Gastroesophageal sphincter (tissue), 4 donors: Measurements from ENCODE around the gene NUP98. TPM values are rescaled to one million over a fixed set of nuclear protein-coding genes. Genes with fewer than 3 reads are reported as not detected.

Experiments
- ATAC-seq: fragments of 150-250 bp; one replicate; pipeline ENCODE4 v1.9.1; 2016; ENCODE audit warnings: mild to moderate bottlenecking, moderate library complexity
- H3K27ac ChIP-seq, 4 donors: fragments of 200-600 bp; sonication (generic) in 3 of 4; 1 replicate in 3 of 4; 2 replicates in 1 of 4; pipeline ENCODE4 v1.5.1; 2016 to 2019
- H3K27me3 ChIP-seq: fragments of 200-600 bp; sonication (generic); one replicate; pipeline ENCODE4 v1.5.1; 2019
- H3K36me3 ChIP-seq, 2 donors: fragments of 200-600 bp; sonication (generic); one replicate each; pipeline ENCODE4 v1.5.1; 2019; ENCODE audit warnings: control low read depth in 1 of 2
- H3K4me1 ChIP-seq, 3 donors: fragments of 200-600 bp; sonication (generic); 1 replicate in 2 of 3; 2 replicates in 1 of 3; pipeline ENCODE4 v1.5.1; 2016 to 2019; ENCODE audit warnings: control low read depth in 2 of 3
- H3K4me3 ChIP-seq, 2 donors: fragments of 200-600 bp; sonication (generic); one replicate each; pipeline ENCODE4 v1.5.1; 2019; ENCODE audit warnings: mild to moderate bottlenecking in 1 of 2, moderate library complexity in 1 of 2
- H3K9me3 ChIP-seq, 3 donors: fragments of 200-600 bp; sonication (generic); one replicate each; pipeline ENCODE4 v1.5.1; 2017 to 2019; ENCODE audit warnings: control low read depth in 2 of 3
- EP300 ChIP-seq: sonication (generic); formaldehyde crosslinking; IDR thresholded peaks from one replicate; pipeline ENCODE4 v1.6.1; 2017; ENCODE audit warnings: antibody characterized with exemption, mild to moderate bottlenecking
- POLR2A ChIP-seq, 2 donors: fragments of 450-650 bp; IDR thresholded peaks; one replicate each; pipeline ENCODE4 v1.6.1; 2017; ENCODE audit warnings: antibody characterized with exemption in 2 of 2, mild to moderate bottlenecking in 2 of 2, moderate library complexity in 1 of 2
- POLR2AphosphoS5 ChIP-seq: sonication (generic); formaldehyde crosslinking; IDR thresholded peaks from one replicate; pipeline ENCODE4 v1.6.1; 2017; ENCODE audit warnings: antibody characterized with exemption
- WGBS, 2 donors: methylation state at CpG; one replicate each; pipeline ENCODE4 v1.1.5; 2018; ENCODE audit warnings: low coverage in 1 of 2; 5-methylcytosine and 5-hydroxymethylcytosine counted together
- total RNA-seq, 4 donors: library from RNA; depleted of rRNA; stranded (reverse); fragments of >200 nt; gene quantifications; one replicate each; pipeline ENCODE4 v1.1.0, GENCODE V29; 2016
- TF ChIP-seq, protein P1 (sequence below), 4 experiments: fragments of 200-600 bp in 2 of 4; fragments of 450-650 bp in 2 of 4; sonication (generic) in 1 of 4; IDR thresholded peaks; one replicate each; pipeline ENCODE4 v1.5.1; 2017 to 2019; ENCODE audit warnings: antibody characterized with exemption in 4 of 4, mild to moderate bottlenecking in 2 of 4, moderate library complexity in 2 of 4

The NUP98 gene
- total RNA-seq, 4 donors from 2014 or later = 72.1 to 141 (median 103) TPM

DNA sequence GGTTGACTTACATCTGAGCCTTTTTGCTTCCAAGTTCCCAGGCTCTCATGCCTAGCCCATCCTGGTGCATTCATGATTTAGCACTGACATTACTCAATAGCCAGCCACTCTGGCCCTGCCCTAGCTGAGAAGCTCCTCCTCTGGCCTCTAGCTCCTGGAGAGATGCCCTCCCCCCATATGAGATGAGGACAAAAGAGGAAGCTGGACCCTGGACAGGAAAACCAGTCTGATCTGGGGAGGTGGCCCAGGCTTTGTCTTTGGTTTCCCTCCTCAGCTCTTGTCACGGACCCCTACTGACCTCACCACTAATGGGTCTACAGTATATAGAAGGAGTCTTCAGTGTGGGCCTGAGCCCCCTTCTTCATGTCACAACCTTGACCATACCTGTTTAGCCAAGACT is 40.4 kb upstream of the NUP98 start:
- WGBS, 2 donors = 82% methylated on average over 1 of the region's 1 CpG; no CpG with 5 or more reads in 1 of the 2 donors
- TF ChIP-seq, protein P1, sequence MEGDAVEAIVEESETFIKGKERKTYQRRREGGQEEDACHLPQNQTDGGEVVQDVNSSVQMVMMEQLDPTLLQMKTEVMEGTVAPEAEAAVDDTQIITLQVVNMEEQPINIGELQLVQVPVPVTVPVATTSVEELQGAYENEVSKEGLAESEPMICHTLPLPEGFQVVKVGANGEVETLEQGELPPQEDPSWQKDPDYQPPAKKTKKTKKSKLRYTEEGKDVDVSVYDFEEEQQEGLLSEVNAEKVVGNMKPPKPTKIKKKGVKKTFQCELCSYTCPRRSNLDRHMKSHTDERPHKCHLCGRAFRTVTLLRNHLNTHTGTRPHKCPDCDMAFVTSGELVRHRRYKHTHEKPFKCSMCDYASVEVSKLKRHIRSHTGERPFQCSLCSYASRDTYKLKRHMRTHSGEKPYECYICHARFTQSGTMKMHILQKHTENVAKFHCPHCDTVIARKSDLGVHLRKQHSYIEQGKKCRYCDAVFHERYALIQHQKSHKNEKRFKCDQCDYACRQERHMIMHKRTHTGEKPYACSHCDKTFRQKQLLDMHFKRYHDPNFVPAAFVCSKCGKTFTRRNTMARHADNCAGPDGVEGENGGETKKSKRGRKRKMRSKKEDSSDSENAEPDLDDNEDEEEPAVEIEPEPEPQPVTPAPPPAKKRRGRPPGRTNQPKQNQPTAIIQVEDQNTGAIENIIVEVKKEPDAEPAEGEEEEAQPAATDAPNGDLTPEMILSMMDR (IDR thresholded peaks at IDR 0.05) = no peak
- TF ChIP-seq POLR2A (IDR thresholded peaks at IDR 0.05) (no peak), POLR2AphosphoS5 (no peak), EP300 (no peak)
- Histone ChIP-seq H3K4me3 (no peak overlapping the region), H3K4me1 (peaks cover 0 to 82% (median 30%) of the 10 kb centered on the region in 3 donors), H3K27ac (peak overlapping the region in 2 of 4 donors; percentile 25 to 97), H3K9me3 (no peaks in the 10 kb centered on the region), H3K36me3 (peaks cover 0 to 6% of the 10 kb centered on the region in 2 donors), H3K27me3 (no peaks in the 10 kb centered on the region)
- ATAC-seq = no peak

DNA sequence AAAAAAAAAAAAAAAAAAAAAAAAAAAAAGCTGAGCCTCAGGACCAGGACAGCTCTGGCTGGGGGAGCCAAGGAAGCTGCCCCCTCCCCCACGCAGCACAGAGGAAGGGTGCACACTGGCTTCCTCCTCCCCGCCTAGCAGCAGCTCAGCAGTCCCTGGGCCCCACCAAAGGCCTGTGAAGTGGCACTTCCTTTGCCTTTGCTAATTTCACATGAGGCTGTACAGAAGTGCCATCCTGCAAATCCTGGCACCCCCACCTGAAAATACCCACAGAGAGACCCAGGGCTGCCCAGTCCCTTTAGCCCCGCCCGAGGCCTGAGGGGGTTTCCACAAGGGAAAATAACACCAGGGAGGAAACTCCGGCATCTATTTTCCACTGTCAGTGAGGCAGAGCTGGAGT is 39.5 kb upstream of the NUP98 start:
- Histone ChIP-seq H3K4me1 (peaks cover 0 to 89% (median 30%) of the 10 kb centered on the region in 3 donors), H3K36me3 (peaks cover 0 to 6% of the 10 kb centered on the region in 2 donors), H3K4me3 (no peak overlapping the region), H3K27me3 (no peaks in the 10 kb centered on the region), H3K9me3 (no peaks in the 10 kb centered on the region), H3K27ac (peak overlapping the region in 3 of 4 donors; percentile 16 to 97 (median 25))
- TF ChIP-seq, protein P1 (IDR thresholded peaks at IDR 0.05) = no peak
- TF ChIP-seq POLR2A (IDR thresholded peaks at IDR 0.05) = no peak
- no peak for TF ChIP-seq POLR2AphosphoS5
- no peak for TF ChIP-seq EP300
- 0 to 100% methylated on average over 1 of the region's 5 CpGs for WGBS, 2 donors
- ATAC-seq = no peak

DNA sequence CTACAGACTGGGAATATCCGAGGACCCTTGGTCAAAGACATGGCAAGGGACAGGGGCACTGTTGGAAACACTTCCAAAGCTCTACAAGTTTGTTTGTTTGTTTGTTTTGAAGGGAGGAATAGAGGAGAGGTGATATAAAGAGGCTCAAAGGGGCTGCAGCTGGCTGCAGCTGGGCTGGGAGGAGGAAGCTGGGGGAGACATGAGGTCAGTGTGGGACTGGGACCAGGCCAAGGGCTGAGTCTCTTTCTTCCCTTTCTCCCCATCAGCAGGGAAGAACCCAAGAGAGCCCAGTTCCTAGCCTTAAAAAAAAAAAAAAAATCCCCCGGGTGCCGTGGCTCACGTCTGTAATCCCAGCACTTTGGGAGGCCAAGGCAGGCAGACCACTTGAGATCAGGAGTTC is 38.4 kb upstream of the NUP98 start:
- no peak for ATAC-seq
- Histone ChIP-seq H3K27ac (peak overlapping the region in 3 of 4 donors; percentile 33 to 61 (median 34)), H3K4me1 (peaks cover 0 to 94% (median 30%) of the 10 kb centered on the region in 3 donors)

DNA sequence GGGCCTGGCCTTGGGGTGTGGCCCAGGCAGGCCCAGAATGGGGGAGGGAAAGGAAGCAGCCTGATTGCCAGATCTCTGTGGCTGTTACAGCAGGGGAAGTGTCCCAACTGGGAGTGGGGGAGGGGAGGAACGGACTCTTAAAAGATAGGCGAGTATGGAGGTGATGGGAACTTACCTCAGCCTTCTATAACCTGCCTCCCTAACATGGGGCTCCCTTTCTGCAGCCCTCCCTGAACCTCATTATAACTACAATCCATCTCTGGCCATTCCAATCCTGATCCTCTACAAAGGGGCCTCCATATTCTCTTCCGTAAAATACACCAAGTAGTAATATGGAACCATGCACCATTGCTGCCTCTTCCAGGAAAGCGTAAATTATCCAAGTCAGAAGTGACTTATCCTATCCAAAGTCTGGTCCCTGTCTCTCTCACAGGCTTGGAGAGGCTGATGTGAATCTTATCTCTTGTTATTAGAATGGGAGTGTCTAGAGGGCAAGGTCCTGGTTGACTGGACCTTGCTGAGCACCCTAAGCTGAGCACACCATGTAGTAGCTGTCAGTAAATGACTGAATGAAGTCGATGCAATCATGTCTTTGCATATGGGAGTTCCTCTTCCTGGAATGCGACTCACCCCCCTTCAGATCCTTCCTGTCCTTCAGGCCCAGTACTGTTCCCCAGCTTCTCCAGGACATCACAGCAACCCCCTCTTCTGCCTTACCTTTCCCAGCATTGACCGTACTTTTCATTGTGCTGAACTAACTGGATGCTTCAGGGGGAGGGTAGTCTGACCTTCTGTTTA is 37.5 kb upstream of the NUP98 start:
- TF ChIP-seq EP300 (no peak), POLR2AphosphoS5 (no peak)
- H3K27me3 ChIP-seq = no peaks in the 10 kb centered on the region
- H3K4me3 ChIP-seq = no peak overlapping the region
- peaks cover 0 to 19% of the 10 kb centered on the region in 2 donors for H3K36me3 ChIP-seq
- ATAC-seq = no peak
- peaks cover 0 to 91% (median 30%) of the 10 kb centered on the region in 3 donors for H3K4me1 ChIP-seq
- H3K27ac ChIP-seq = peak overlapping the region in 3 of 4 donors; percentile 33 to 61 (median 43)
- WGBS, 2 donors = 69 to 85% methylated on average over 4 of the region's 7 CpGs
- H3K9me3 ChIP-seq = no peaks in the 10 kb centered on the region

More for the DNA sequence above, 38.4 kb upstream of the NUP98 start:
- Histone ChIP-seq H3K36me3 (peaks cover 0 to 10% of the 10 kb centered on the region in 2 donors), H3K27me3 (no peaks in the 10 kb centered on the region), H3K9me3 (no peaks in the 10 kb centered on the region), H3K4me3 (no peak overlapping the region)
- TF ChIP-seq, protein P1 (IDR thresholded peaks at IDR 0.05) = no peak
- no peak for TF ChIP-seq POLR2AphosphoS5
- no peak for TF ChIP-seq EP300
- no peak for TF ChIP-seq POLR2A (IDR thresholded peaks at IDR 0.05)
- 83% methylated on average over 1 of the region's 4 CpGs; no CpG with 5 or more reads in 1 of the 2 donors for WGBS, 2 donors

DNA sequence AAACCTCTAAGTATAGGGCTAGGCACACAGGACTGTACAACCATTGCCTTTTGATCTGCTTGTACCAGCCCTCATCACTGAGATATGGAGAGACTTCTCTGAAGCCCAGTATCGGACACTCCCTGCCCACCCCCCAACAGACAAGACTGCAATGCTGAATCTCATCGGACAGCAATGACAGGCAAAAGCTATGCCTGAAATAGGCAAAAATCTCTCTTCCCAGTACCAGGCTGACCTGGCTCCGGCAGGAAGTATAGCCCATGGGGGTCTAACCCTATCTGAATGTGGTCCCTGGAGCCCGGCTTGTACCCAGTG is 37.0 kb upstream of the NUP98 start:
- ATAC-seq = no peak
- 88 to 100% methylated on average over 3 of the region's 4 CpGs for WGBS, 2 donors
- no peaks in the 10 kb centered on the region for H3K27me3 ChIP-seq
- H3K4me1 ChIP-seq = peaks cover 0 to 86% (median 25%) of the 10 kb centered on the region in 3 donors
- H3K27ac ChIP-seq = peak overlapping the region in 2 of 4 donors; percentile 37 to 43
- H3K4me3 ChIP-seq = no peak overlapping the region
- no peaks in the 10 kb centered on the region for H3K9me3 ChIP-seq
- peaks cover 0 to 25% of the 10 kb centered on the region in 2 donors for H3K36me3 ChIP-seq
- TF ChIP-seq POLR2A (IDR thresholded peaks at IDR 0.05) = no peak
- no peak for TF ChIP-seq EP300
- TF ChIP-seq, protein P1 (IDR thresholded peaks at IDR 0.05) = no peak
